PC-3 (cell line): ENCODE results near the gene RNF103. TPM values are rescaled to one million over a fixed set of nuclear protein-coding genes. Genes with fewer than 3 reads are reported as not detected.

Experiments
- ATAC-seq: fragments of 200-7000 bp; cut with Tn5 transposase; 2 replicates; pipeline ENCODE4 v1.9.1; 2020; ENCODE audit warnings: mild to moderate bottlenecking, moderate library complexity
- BruUV-seq: library from RNA; stranded (reverse); fragments of 400-500 nt; replicated peaks from 2 replicates; lab custom pipeline; 2021; lab: Mats Ljungman, UMichigan
- CTCF ChIA-PET: fragments of 300-600 bp; sonication (Branson Sonifier 250); formaldehyde crosslinking; loops from one replicate; lab custom pipeline; 2022; ENCODE audit warnings: antibody characterized with exemption; lab: Charles Lee
- POLR2A ChIA-PET: fragments of 300-600 bp; sonication (Branson Sonifier 250); formaldehyde crosslinking; loops from one replicate; lab custom pipeline; 2022; ENCODE audit warnings: antibody characterized with exemption; ENCODE audit not compliant: unreplicated experiment; lab: Charles Lee
- DNase-seq: peaks from one replicate; pipeline ENCODE4 v3.0.0-alpha.2; 2015
- H2AFZ ChIP-seq: fragments of 300-600 bp; sonication (generic); 2 replicates; pipeline ENCODE4 v1.6.0; 2016; ENCODE audit warnings: antibody characterized with exemption, low read length
- H3F3A ChIP-seq: fragments of 300-600 bp; sonication (generic); one replicate; pipeline ENCODE4 v1.6.0; 2017; ENCODE audit warnings: antibody characterized with exemption, low read length, control low read depth, mild to moderate bottlenecking; ENCODE audit not compliant: unreplicated experiment
- H3K27ac ChIP-seq: fragments of 300-600 bp; sonication (generic); 2 replicates; pipeline ENCODE4 v1.5.1; 2016; ENCODE audit warnings: mild to moderate bottlenecking, low read length
- H3K27me3 ChIP-seq: fragments of 300-600 bp; sonication (generic); 2 replicates; pipeline ENCODE4 v1.6.1; 2016; ENCODE audit warnings: low read length, mixed read lengths
- H3K36me3 ChIP-seq: fragments of 300-600 bp; sonication (generic); 2 replicates; pipeline ENCODE4 v1.6.1; 2016; ENCODE audit warnings: low read depth, mixed run types, low read length, mixed read lengths
- H3K4me1 ChIP-seq: fragments of 300-600 bp; sonication (generic); 2 replicates; pipeline ENCODE4 v1.5.1; 2016; ENCODE audit warnings: low read length; ENCODE audit not compliant: insufficient read depth
- H3K4me2 ChIP-seq: fragments of 300-600 bp; sonication (generic); 2 replicates; pipeline ENCODE4 v1.6.0; 2016; ENCODE audit warnings: low read length
- H3K4me3 ChIP-seq: fragments of 300-600 bp; sonication (generic); 2 replicates; pipeline ENCODE4 v1.5.1; 2016; ENCODE audit warnings: mild to moderate bottlenecking, low read length, mixed read lengths
- H3K79me2 ChIP-seq: fragments of 300-600 bp; sonication (generic); 2 replicates; pipeline ENCODE4 v1.6.1; 2017; ENCODE audit warnings: low read length, mixed read lengths
- H3K9ac ChIP-seq: fragments of 300-600 bp; sonication (generic); 2 replicates; pipeline ENCODE4 v1.6.0; 2016; ENCODE audit warnings: mild to moderate bottlenecking, low read length
- H3K9me2 ChIP-seq: fragments of 300-600 bp; sonication (generic); replicated peaks from 2 replicates; pipeline ENCODE4 v1.6.1; 2016; ENCODE audit warnings: mixed run types, low read length, mixed read lengths
- H3K9me3 ChIP-seq: fragments of 300-600 bp; sonication (generic); 2 replicates; pipeline ENCODE4 v1.6.1; 2016; ENCODE audit warnings: low read length, mixed read lengths
- H4K20me1 ChIP-seq: fragments of 300-600 bp; sonication (generic); 2 replicates; pipeline ENCODE4 v1.6.1; 2016; ENCODE audit warnings: low read length, mixed read lengths
- EZH2 ChIP-seq: fragments of 300-600 bp; sonication (generic); IDR thresholded peaks from one replicate; pipeline ENCODE4 v1.6.1; 2017; ENCODE audit warnings: antibody characterized with exemption, mild to moderate bottlenecking, low read length; ENCODE audit not compliant: unreplicated experiment
- EZH2phosphoT487 ChIP-seq: fragments of 300-600 bp; sonication (generic); IDR thresholded peaks from 2 replicates; pipeline ENCODE4 v1.6.1; 2018; ENCODE audit warnings: mild to moderate bottlenecking, antibody characterized with exemption, low read length, borderline replicate concordance
- intact Hi-C: fragments of 100-400 bp; cut with micrococcal nuclease; formaldehyde crosslinking; loops from 2 replicates; pipeline ENCODE4 v1.9.0; 2023
- total RNA-seq: library from RNA; depleted of rRNA; stranded (reverse); fragments of >200 nt; gene quantifications from 2 replicates; pipeline ENCODE4 v1.2.3, GENCODE V29; 2014
- TF ChIP-seq, protein P1 (sequence below): fragments of 300-600 bp; sonication (generic); conservative IDR thresholded peaks from 2 replicates; pipeline ENCODE4 v1.5.1; 2017; ENCODE audit warnings: antibody characterized with exemption, low read depth, mild to moderate bottlenecking, low read length

The RNF103 gene
- total RNA-seq, 1 experiment from 2014 or later: 10.4 TPM

DNA sequence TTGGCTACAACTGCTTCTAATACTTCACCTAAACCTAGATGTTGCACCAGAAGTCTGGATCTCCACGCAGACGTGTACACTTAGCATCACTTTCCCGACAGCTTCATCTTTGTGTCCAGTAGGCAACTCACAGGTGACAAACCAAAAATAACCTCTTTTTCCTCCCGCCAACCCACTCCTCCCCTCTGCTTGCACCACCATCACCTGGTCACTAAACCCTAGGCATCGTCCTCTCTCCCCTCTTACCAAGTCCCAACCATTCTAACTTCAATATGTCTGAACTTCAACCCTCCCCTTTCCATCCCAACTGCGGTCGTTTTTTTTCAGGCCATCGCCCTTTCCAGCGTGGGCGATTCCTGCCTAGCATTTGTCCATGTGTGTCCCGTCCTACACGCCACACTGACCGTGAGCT is 60.0 kb downstream of the RNF103 start:
- Histone ChIP-seq H2AFZ (peak overlapping the region; percentile 91), H3K4me1 (peaks cover 18% of the 10 kb centered on the region), H4K20me1 (no peaks in the 10 kb centered on the region), H3K9me2 (no peaks in the 10 kb centered on the region), H3K36me3 (no peaks in the 10 kb centered on the region), H3K4me3 (peak overlapping the region; percentile 89; the same call in 1 of the 2 replicates), H3K27me3 (no peaks in the 10 kb centered on the region), H3K9me3 (no peaks in the 10 kb centered on the region), H3F3A (no peaks in the 10 kb centered on the region), H3K27ac (no peak overlapping the region), H3K9ac (peak overlapping the region; percentile 97; the same call in 1 of the 2 replicates), H3K79me2 (peaks cover 40% of the 10 kb centered on the region), H3K4me2 (peak overlapping the region; percentile 94)
- TF ChIP-seq EZH2: no peak
- TF ChIP-seq, protein P1, sequence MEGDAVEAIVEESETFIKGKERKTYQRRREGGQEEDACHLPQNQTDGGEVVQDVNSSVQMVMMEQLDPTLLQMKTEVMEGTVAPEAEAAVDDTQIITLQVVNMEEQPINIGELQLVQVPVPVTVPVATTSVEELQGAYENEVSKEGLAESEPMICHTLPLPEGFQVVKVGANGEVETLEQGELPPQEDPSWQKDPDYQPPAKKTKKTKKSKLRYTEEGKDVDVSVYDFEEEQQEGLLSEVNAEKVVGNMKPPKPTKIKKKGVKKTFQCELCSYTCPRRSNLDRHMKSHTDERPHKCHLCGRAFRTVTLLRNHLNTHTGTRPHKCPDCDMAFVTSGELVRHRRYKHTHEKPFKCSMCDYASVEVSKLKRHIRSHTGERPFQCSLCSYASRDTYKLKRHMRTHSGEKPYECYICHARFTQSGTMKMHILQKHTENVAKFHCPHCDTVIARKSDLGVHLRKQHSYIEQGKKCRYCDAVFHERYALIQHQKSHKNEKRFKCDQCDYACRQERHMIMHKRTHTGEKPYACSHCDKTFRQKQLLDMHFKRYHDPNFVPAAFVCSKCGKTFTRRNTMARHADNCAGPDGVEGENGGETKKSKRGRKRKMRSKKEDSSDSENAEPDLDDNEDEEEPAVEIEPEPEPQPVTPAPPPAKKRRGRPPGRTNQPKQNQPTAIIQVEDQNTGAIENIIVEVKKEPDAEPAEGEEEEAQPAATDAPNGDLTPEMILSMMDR: no peak
- no peak for TF ChIP-seq EZH2phosphoT487
- intact Hi-C loops: loop anchor here (2.0 to 5.0 kb wide), 3 partner anchors 46 to 123 kb away; partner anchors contain the start of genes KDM3A and RNF103
- TSS peak; percentile 86 for BruUV-seq
- ChIA-PET CTCF (no interaction called here), POLR2A (no interaction called here)
- ATAC-seq: no peak
- DNase-seq: no peak

DNA sequence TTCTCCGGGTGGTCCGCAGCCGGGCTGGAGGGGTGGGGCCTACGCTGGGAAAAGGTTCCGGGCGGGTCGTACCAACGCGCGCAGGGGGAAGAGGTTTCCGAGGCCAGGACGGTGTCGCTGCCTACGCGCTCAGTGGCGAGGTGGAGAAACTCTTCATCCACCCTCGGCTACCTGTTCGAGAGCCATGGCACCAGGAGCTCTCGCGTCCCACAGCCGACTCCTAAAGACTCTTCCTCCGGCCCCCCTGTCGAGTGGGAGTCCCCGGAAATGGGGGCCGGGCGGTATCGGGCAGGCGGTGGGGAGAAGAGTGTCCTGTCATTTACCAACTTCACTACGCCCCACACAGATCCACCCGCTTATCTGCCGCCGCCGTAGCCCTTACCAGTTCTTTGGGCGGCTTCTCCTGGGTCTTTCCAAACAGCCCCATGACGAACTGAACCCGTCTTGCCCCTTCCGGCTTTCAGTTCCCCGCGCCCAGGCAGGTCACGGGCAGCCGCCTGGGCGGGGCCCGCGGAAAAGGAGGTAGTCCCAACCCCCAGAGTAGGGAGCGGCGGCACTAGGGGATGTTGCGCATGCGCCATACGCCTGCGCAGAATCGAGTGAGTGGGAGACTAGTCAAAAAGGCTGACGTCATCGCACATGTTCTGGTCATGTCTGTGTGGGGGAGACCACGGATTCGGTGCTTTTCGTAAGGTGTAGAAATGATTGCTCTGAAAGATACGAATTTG is 60.6 kb downstream of the RNF103 start, which contains the start of gene CHMP3:
Gene CHMP3, minus strand, starts transcription at position 522 of the 728 bp plus-strand sequence. Its CDS starts 95 bp downstream, at position 427.
- H3K27ac ChIP-seq: peak within 1 kb of the TSS; percentile 93
- H3K36me3 ChIP-seq: no peaks in the 10 kb centered on the region
- intact Hi-C loops: loop anchor here (2.0 to 5.0 kb wide), 3 partner anchors 46 to 122 kb away; partner anchors contain the start of genes KDM3A and RNF103
- H3K4me1 ChIP-seq: peaks cover 23% of the 10 kb centered on the region
- peak within 1 kb of the TSS; percentile 89 for H3K4me3 ChIP-seq
- BruUV-seq: TSS peak; percentile 68
- POLR2A ChIA-PET: no interaction called here
- peak within 1 kb of the TSS; percentile 97 for H3K9ac ChIP-seq
- CTCF ChIA-PET: no interaction called here
- H3F3A ChIP-seq: no peaks in the 10 kb centered on the region
- ATAC-seq: peak; percentile 84
- H3K27me3 ChIP-seq: no peaks in the 10 kb centered on the region
- H3K9me2 ChIP-seq: no peaks in the 10 kb centered on the region
- H3K9me3 ChIP-seq: no peaks in the 10 kb centered on the region
- peaks cover 46% of the 10 kb centered on the region for H3K79me2 ChIP-seq
- peak; percentile 98 for DNase-seq
- TF ChIP-seq, protein P1: no peak
- TF ChIP-seq EZH2phosphoT487 (no peak), EZH2 (no peak)
- peak within 1 kb of the TSS; percentile 91 for H2AFZ ChIP-seq
- H3K4me2 ChIP-seq: peak within 1 kb of the TSS; percentile 94
- no peaks in the 10 kb centered on the region for H4K20me1 ChIP-seq
